Activated CD4-positive, alpha-beta memory T cell treated with anti-CD3 and anti-CD28 coated beads, Interleukin-2, amount 10 ng/mL, durations not matched to agents 7 days and 5 days (primary cell): ENCODE results near the gene TMEM94. TPM values are rescaled to one million over a fixed set of nuclear protein-coding genes. Genes with fewer than 3 reads are reported as not detected.
"Not testable (repeated sequence)": the region's sequence is repeated elsewhere in the genome, so short reads cannot be mapped to it uniquely, and the experiment has no call there.

Source experiments
- CTCF ChIA-PET: fragments of 350-600 bp; sonication (Branson Sonifier 250); formaldehyde crosslinking; loops from one replicate; lab custom pipeline; 2021; ENCODE audit warnings: antibody characterized with exemption, inconsistent platforms; lab: Charles Lee
- POLR2A ChIA-PET: fragments of 350-600 bp; sonication (Branson Sonifier 250); formaldehyde crosslinking; loops from one replicate; lab custom pipeline; 2021; ENCODE audit warnings: antibody characterized with exemption; lab: Charles Lee
- DNase-seq: peaks from one replicate; pipeline ENCODE4 v3.0.0-alpha.2; 2020
- H3K27ac Mint-ChIP-seq: one replicate; pipeline ENCODE4 v1.8.0; 2021; ENCODE audit warnings: mild to moderate bottlenecking, mixed read lengths
- H3K27me3 Mint-ChIP-seq: one replicate; pipeline ENCODE4 v1.8.0; 2021; ENCODE audit warnings: mixed read lengths
- H3K36me3 Mint-ChIP-seq: one replicate; pipeline ENCODE4 v1.8.0; 2021; ENCODE audit warnings: low read depth, mixed read lengths
- H3K4me1 Mint-ChIP-seq: one replicate; pipeline ENCODE4 v1.8.0; 2021; ENCODE audit warnings: mixed read lengths
- H3K4me3 Mint-ChIP-seq: one replicate; pipeline ENCODE4 v1.8.0; 2021; ENCODE audit warnings: mild to moderate bottlenecking, mixed read lengths
- H3K9me3 Mint-ChIP-seq: one replicate; pipeline ENCODE4 v1.8.0; 2021; ENCODE audit warnings: mixed read lengths
- total RNA-seq, 2 experiments: library from RNA; stranded (reverse); gene quantifications; one replicate each; pipeline ENCODE4 v1.2.3, GENCODE V29; 2021

Gene TMEM94
- total RNA-seq, 2 experiments from 2014 or later, result 76.4 to 81.9 TPM

GRCh38 chr17:75454193-75454592 lies 2.2 kb upstream of the TMEM94 start:
- POLR2A ChIA-PET, result interaction anchor here (0.7 to 1.3 kb wide), 3 partner anchors 22 to 248 kb away, joined by 3 read pairs; partner anchors contain the start of gene GRB2
- Mint-ChIP-seq H3K9me3 (no peaks in the 10 kb centered on the region), H3K4me1 (peaks cover 28% of the 10 kb centered on the region), H3K27ac (no peak overlapping the region), H3K36me3 (no peaks in the 10 kb centered on the region), H3K4me3 (no peak overlapping the region), H3K27me3 (no peaks in the 10 kb centered on the region)
- DNase-seq, result no peak
- CTCF ChIA-PET, result interaction anchor here (1.6 kb wide), 1 partner anchor 299 kb away, joined by 4 read pairs; no protein-coding TSS in a partner anchor

- CTCF ChIA-PET, result interaction anchor here (1.6 kb wide), 1 partner anchor 299 kb away, joined by 4 read pairs; no protein-coding TSS in a partner anchor
Observed at GRCh38 chr17:75454672-75455071, 1.8 kb upstream of the TMEM94 start.

GRCh38 chr17:75456039-75456416 lies 407 bp upstream of the TMEM94 start:
- H3K4me1 Mint-ChIP-seq, result peaks cover 35% of the 10 kb centered on the region
- POLR2A ChIA-PET, result interaction anchor here (0.7 to 2.5 kb wide), 31 partner anchors 8 to 583 kb away, joined by 3 to 13 read pairs (median 4); partner anchors contain the start of genes FDXR, GGA3, MIF4GD and MRPS7

More at GRCh38 chr17:75454672-75455071, 1.8 kb upstream of the TMEM94 start:
- H3K9me3 Mint-ChIP-seq, DNase-seq, H3K27me3 Mint-ChIP-seq, H3K36me3 Mint-ChIP-seq, H3K4me3 Mint-ChIP-seq, H3K27ac Mint-ChIP-seq: not testable (repeated sequence)
- H3K4me1 Mint-ChIP-seq, result peaks cover 31% of the 10 kb centered on the region
- POLR2A ChIA-PET, result interaction anchor here (2.5 kb wide), 1 partner anchor 184 kb away, joined by 9 read pairs; the partner anchor contains the start of gene MIF4GD

GRCh38 chr17:75457047-75457654 lies 716 bp downstream of the TMEM94 start:
- no peaks in the 10 kb centered on the region for H3K36me3 Mint-ChIP-seq
- H3K4me3 Mint-ChIP-seq, result peak overlapping the region; percentile 87
- no peaks in the 10 kb centered on the region for H3K9me3 Mint-ChIP-seq
- ChIA-PET POLR2A (interaction anchor here (0.7 to 2.5 kb wide), 21 partner anchors 9 to 584 kb away, joined by 3 to 13 read pairs (median 5); partner anchors contain the start of genes FDXR, GGA3, MIF4GD and MRPS7), CTCF (interaction anchor here (1.1 to 2.6 kb wide), 6 partner anchors 13 to 176 kb away, joined by 3 to 14 read pairs (median 5); partner anchors contain the start of genes LLGL2, SMIM5 and TSEN54)
- DNase-seq, result peak; percentile 19
- H3K4me1 Mint-ChIP-seq, result peaks cover 35% of the 10 kb centered on the region
- no peaks in the 10 kb centered on the region for H3K27me3 Mint-ChIP-seq
- H3K27ac Mint-ChIP-seq, result peak overlapping the region; percentile 72

More at GRCh38 chr17:75456039-75456416, 407 bp upstream of the TMEM94 start:
- Mint-ChIP-seq H3K36me3 (no peaks in the 10 kb centered on the region), H3K27me3 (no peaks in the 10 kb centered on the region), H3K9me3 (no peaks in the 10 kb centered on the region), H3K27ac (peak overlapping the region; percentile 72), H3K4me3 (peak overlapping the region; percentile 87)
- no peak for DNase-seq
- CTCF ChIA-PET, result interaction anchor here (0.8 to 2.6 kb wide), 20 partner anchors 9 to 332 kb away, joined by 3 to 14 read pairs (median 4); partner anchors contain the start of genes GGA3, LLGL2, MIF4GD and MRPS7

- H3K27me3 Mint-ChIP-seq, result no peaks in the 10 kb centered on the region
- no peak overlapping the region for H3K4me3 Mint-ChIP-seq
- no peaks in the 10 kb centered on the region for H3K36me3 Mint-ChIP-seq
- H3K9me3 Mint-ChIP-seq, result no peaks in the 10 kb centered on the region
- peaks cover 30% of the 10 kb centered on the region for H3K4me1 Mint-ChIP-seq
- ChIA-PET CTCF (interaction anchor here (0.6 to 0.8 kb wide), 2 partner anchors 230 to 294 kb away, joined by 3 read pairs; no protein-coding TSS in a partner anchor), POLR2A (interaction anchor here (1.1 kb wide), 1 partner anchor 11 kb away, joined by 4 read pairs; no protein-coding TSS in a partner anchor)
- H3K27ac Mint-ChIP-seq, result no peak overlapping the region
- no peak for DNase-seq
Observed at GRCh38 chr17:75459246-75459589, 2.8 kb downstream of the TMEM94 start.

- DNase-seq, result no peak
- Mint-ChIP-seq H3K4me1 (peaks cover 26% of the 10 kb centered on the region), H3K27me3 (no peaks in the 10 kb centered on the region), H3K27ac (no peak overlapping the region), H3K36me3 (no peaks in the 10 kb centered on the region), H3K4me3 (no peak overlapping the region), H3K9me3 (no peaks in the 10 kb centered on the region)
- ChIA-PET CTCF (interaction anchor here (0.6 to 1.0 kb wide), 3 partner anchors 18 to 706 kb away, joined by 3 read pairs; no protein-coding TSS in a partner anchor), POLR2A (interaction anchor here (0.7 to 1.1 kb wide), 2 partner anchors 12 to 31 kb away, joined by 3 to 4 read pairs; no protein-coding TSS in a partner anchor)
Observed at GRCh38 chr17:75459590-75460267, 3.3 kb downstream of the TMEM94 start.

GRCh38 chr17:75460295-75460694 lies 3.9 kb downstream of the TMEM94 start:
- Mint-ChIP-seq H3K4me1 (peaks cover 26% of the 10 kb centered on the region), H3K9me3 (no peaks in the 10 kb centered on the region), H3K27me3 (no peaks in the 10 kb centered on the region), H3K27ac (no peak overlapping the region), H3K4me3 (no peak overlapping the region), H3K36me3 (no peaks in the 10 kb centered on the region)
- no peak for DNase-seq
- CTCF ChIA-PET, result interaction anchor here (0.6 to 1.0 kb wide), 3 partner anchors 17 to 707 kb away, joined by 3 read pairs; no protein-coding TSS in a partner anchor
- POLR2A ChIA-PET, result interaction anchor here (0.7 to 1.1 kb wide), 2 partner anchors 13 to 32 kb away, joined by 3 to 4 read pairs; no protein-coding TSS in a partner anchor

- Mint-ChIP-seq H3K4me1 (peaks cover 10% of the 10 kb centered on the region), H3K4me3 (no peak overlapping the region), H3K27ac (no peak overlapping the region), H3K9me3 (no peaks in the 10 kb centered on the region), H3K36me3 (peaks cover 3% of the 10 kb centered on the region), H3K27me3 (no peaks in the 10 kb centered on the region)
- ChIA-PET CTCF (no interaction called here), POLR2A (interaction anchor here (0.6 kb wide), 1 partner anchor 166 kb away, joined by 3 read pairs; no protein-coding TSS in a partner anchor)
- DNase-seq, result no peak
Observed at GRCh38 chr17:75463603-75464002, 7.2 kb downstream of the TMEM94 start.

- peaks cover under 1% of the 10 kb centered on the region for H3K4me1 Mint-ChIP-seq
- DNase-seq, result no peak
- no peaks in the 10 kb centered on the region for H3K9me3 Mint-ChIP-seq
- H3K27ac Mint-ChIP-seq, result no peak overlapping the region
- no peak overlapping the region for H3K4me3 Mint-ChIP-seq
- H3K27me3 Mint-ChIP-seq, result no peaks in the 10 kb centered on the region
- ChIA-PET CTCF (interaction anchor here (0.6 to 1.1 kb wide), 3 partner anchors 9 to 674 kb away, joined by 3 to 4 read pairs (median 3); partner anchors contain the start of genes GRB2 and TMEM94), POLR2A (no interaction called here)
- H3K36me3 Mint-ChIP-seq, result peaks cover 3% of the 10 kb centered on the region
Observed at GRCh38 chr17:75465039-75465438, 8.6 kb downstream of the TMEM94 start.

- POLR2A ChIA-PET, result interaction anchor here (1.2 kb wide), 1 partner anchor 9 kb away, joined by 3 read pairs; no protein-coding TSS in a partner anchor
- Mint-ChIP-seq H3K4me3 (no peak overlapping the region), H3K27me3 (no peaks in the 10 kb centered on the region), H3K9me3 (no peaks in the 10 kb centered on the region), H3K36me3 (peaks cover 18% of the 10 kb centered on the region), H3K27ac (no peak overlapping the region), H3K4me1 (no peaks in the 10 kb centered on the region)
- DNase-seq, result no peak
- CTCF ChIA-PET, result no interaction called here
Observed at GRCh38 chr17:75468291-75468754, 11.9 kb downstream of the TMEM94 start.

- H3K9me3 Mint-ChIP-seq, result no peaks in the 10 kb centered on the region
- no peak overlapping the region for H3K4me3 Mint-ChIP-seq
- no peak overlapping the region for H3K27ac Mint-ChIP-seq
- H3K4me1 Mint-ChIP-seq, result no peaks in the 10 kb centered on the region
- H3K27me3 Mint-ChIP-seq, result no peaks in the 10 kb centered on the region
- POLR2A ChIA-PET, result interaction anchor here (1.2 kb wide), 1 partner anchor 8 kb away, joined by 3 read pairs; no protein-coding TSS in a partner anchor
- no peak for DNase-seq
- H3K36me3 Mint-ChIP-seq, result peaks cover 18% of the 10 kb centered on the region
- CTCF ChIA-PET, result no interaction called here
Observed at GRCh38 chr17:75468779-75469373, 12.4 kb downstream of the TMEM94 start.

- ChIA-PET POLR2A (interaction anchor here (1.5 kb wide), 1 partner anchor 15 kb away, joined by 7 read pairs; the partner anchor contains the start of gene TMEM94), CTCF (interaction anchor here (0.7 to 1.1 kb wide), 2 partner anchors 15 to 417 kb away, joined by 3 read pairs; partner anchors contain the start of gene TMEM94)
- Mint-ChIP-seq H3K4me1 (no peaks in the 10 kb centered on the region), H3K27me3 (no peaks in the 10 kb centered on the region), H3K4me3 (no peak overlapping the region), H3K36me3 (peaks cover 15% of the 10 kb centered on the region), H3K27ac (no peak overlapping the region), H3K9me3 (no peaks in the 10 kb centered on the region)
- DNase-seq, result no peak
Observed at GRCh38 chr17:75471207-75471606, 14.8 kb downstream of the TMEM94 start.
